ENCODE data around the gene LRFN4. TPM values are rescaled to one million over a fixed set of nuclear protein-coding genes. Genes with fewer than 3 reads are reported as not detected.

The LRFN4 gene
- total and polyA plus RNA-seq, 2 of the 13 experiments (the other 11 are each of a cell fraction or from before 2014, with no cell fraction given), result 1.3 to 6.8 TPM

DNA sequence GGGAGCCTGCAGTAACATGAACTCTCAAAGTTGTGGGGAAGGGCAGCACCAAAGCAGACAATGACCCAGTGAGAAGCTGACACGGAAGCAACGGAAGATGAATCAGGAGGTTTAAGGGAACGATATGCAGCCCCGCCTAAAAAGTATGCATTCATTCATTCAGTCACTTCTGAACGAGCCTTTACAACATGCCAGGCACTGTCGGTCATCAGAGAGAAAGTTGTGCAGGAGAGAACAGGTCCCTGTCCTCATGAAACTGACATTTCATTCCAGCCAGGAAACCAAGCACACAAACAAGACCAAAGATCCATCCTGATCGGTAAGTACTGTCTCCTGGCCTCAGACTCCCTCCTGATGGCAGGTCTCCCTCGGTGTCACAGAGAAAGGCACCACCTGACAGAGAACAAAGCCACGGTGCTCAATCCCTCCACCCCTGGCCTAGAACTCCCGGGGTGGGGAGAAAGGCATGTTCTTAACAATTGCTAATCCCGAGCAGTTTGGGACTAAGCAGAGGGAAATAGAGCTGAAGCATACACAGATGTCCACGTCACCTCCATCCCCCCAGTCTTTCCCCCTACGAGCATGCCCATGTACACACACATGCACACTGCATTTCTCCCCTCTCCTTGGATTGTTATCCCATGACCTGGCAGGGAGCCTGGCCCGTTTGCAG, 49.3 kb downstream of the LRFN4 start (continued):
- no peak for TF ChIP-seq NR2F1 (CRISPR knock-in tag; IDR thresholded peaks at IDR 0.05)
- no peak for TF ChIP-seq MYNN (CRISPR knock-in tag; IDR thresholded peaks at IDR 0.05; ENCODE audit: low read depth)
- 0 out of 2 replicates have a peak, but pooled peaks have one; percentile 17 for TF ChIP-seq FOXC1 (CRISPR knock-in tag; IDR thresholded peaks at IDR 0.05; ENCODE audit: borderline replicate concordance)
- no peak for TF ChIP-seq NFATC3 (CRISPR knock-in tag; IDR thresholded peaks at IDR 0.05)
- TF ChIP-seq HNF4A (CRISPR knock-in tag; IDR thresholded peaks at IDR 0.05), result peak; percentile 48
- 0 out of 2 replicates have a peak, but pooled peaks have one; percentile 39 for TF ChIP-seq PRDM10 (CRISPR knock-in tag; IDR thresholded peaks at IDR 0.05; ENCODE audit: low read depth)
- TF ChIP-seq ZNF589 (CRISPR knock-in tag; conservative IDR thresholded peaks at IDR 0.05), result no peak
- TF ChIP-seq, protein P1, sequence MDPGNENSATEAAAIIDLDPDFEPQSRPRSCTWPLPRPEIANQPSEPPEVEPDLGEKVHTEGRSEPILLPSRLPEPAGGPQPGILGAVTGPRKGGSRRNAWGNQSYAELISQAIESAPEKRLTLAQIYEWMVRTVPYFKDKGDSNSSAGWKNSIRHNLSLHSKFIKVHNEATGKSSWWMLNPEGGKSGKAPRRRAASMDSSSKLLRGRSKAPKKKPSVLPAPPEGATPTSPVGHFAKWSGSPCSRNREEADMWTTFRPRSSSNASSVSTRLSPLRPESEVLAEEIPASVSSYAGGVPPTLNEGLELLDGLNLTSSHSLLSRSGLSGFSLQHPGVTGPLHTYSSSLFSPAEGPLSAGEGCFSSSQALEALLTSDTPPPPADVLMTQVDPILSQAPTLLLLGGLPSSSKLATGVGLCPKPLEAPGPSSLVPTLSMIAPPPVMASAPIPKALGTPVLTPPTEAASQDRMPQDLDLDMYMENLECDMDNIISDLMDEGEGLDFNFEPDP (CRISPR knock-in tag; conservative IDR thresholded peaks at IDR 0.05), result no peak
- no peak for TF ChIP-seq TOE1 (CRISPR knock-in tag; IDR thresholded peaks at IDR 0.05)
- TF ChIP-seq ZFP62 (CRISPR knock-in tag; IDR thresholded peaks at IDR 0.05), result no peak
- TF ChIP-seq, protein P2, sequence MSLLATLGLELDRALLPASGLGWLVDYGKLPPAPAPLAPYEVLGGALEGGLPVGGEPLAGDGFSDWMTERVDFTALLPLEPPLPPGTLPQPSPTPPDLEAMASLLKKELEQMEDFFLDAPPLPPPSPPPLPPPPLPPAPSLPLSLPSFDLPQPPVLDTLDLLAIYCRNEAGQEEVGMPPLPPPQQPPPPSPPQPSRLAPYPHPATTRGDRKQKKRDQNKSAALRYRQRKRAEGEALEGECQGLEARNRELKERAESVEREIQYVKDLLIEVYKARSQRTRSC (CRISPR knock-in tag; IDR thresholded peaks at IDR 0.05; ENCODE audit: low read depth), result no peak
- TF ChIP-seq RFXAP (CRISPR knock-in tag; IDR thresholded peaks at IDR 0.05; ENCODE audit: borderline replicate concordance), result no peak; the same call in 1 of the 2 replicates
- no peak for TF ChIP-seq TRAFD1 (CRISPR knock-in tag; IDR thresholded peaks at IDR 0.05; ENCODE audit: borderline replicate concordance)
- TF ChIP-seq DR1 (CRISPR knock-in tag; IDR thresholded peaks at IDR 0.05), result no peak
- TF ChIP-seq HDAC2 (CRISPR knock-in tag; IDR thresholded peaks at IDR 0.05), result 0 out of 2 replicates have a peak, but pooled peaks have one; percentile 32
- TF ChIP-seq SP2 (CRISPR knock-in tag; IDR thresholded peaks at IDR 0.05), result no peak
- no peak for TF ChIP-seq ZNF558 (CRISPR knock-in tag; IDR thresholded peaks at IDR 0.05; ENCODE audit: borderline replicate concordance)
- no peak for TF ChIP-seq ZNF670 (CRISPR knock-in tag; IDR thresholded peaks at IDR 0.05; ENCODE audit: borderline replicate concordance)
- TF ChIP-seq, protein P3, sequence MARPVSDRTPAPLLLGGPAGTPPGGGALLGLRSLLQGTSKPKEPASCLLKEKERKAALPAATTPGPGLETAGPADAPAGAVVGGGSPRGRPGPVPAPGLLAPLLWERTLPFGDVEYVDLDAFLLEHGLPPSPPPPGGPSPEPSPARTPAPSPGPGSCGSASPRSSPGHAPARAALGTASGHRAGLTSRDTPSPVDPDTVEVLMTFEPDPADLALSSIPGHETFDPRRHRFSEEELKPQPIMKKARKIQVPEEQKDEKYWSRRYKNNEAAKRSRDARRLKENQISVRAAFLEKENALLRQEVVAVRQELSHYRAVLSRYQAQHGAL (CRISPR knock-in tag; IDR thresholded peaks at IDR 0.05; ENCODE audit: not compliant biosample characterization), result no peak
- peak; percentile 41; the same call in 1 of the 2 replicates for TF ChIP-seq HOXA3 (CRISPR knock-in tag; IDR thresholded peaks at IDR 0.05)
- TF ChIP-seq ZNF766 (CRISPR knock-in tag; IDR thresholded peaks at IDR 0.05; ENCODE audit: borderline replicate concordance), result no peak
